GM23338 (cell line): ENCODE measurements around the gene RAB3A. TPM values are rescaled to one million over a fixed set of nuclear protein-coding genes. Genes with fewer than 3 reads are reported as not detected.

ENCODE experiments used
- ATAC-seq: fragments of 200-7000 bp; cut with Tn5 transposase; 3 replicates; pipeline ENCODE4 v1.9.1; 2020
- DNase-seq: peaks from one replicate; pipeline ENCODE4 v3.0.0-alpha.2; 2015; ENCODE audit warnings: low spot score
- H2AFZ ChIP-seq: fragments of 200-600 bp; sonication (generic); 2 replicates; pipeline ENCODE4 v1.8.0; 2016; ENCODE audit warnings: antibody characterized with exemption, mild to moderate bottlenecking, moderate library complexity
- H3F3A ChIP-seq: fragments of 200-600 bp; sonication (generic); replicated peaks from 2 replicates; pipeline ENCODE4 v1.8.0; 2017; ENCODE audit warnings: antibody characterized with exemption, mixed run types, low read depth
- H3K27ac ChIP-seq: fragments of 200-600 bp; sonication (generic); 2 replicates; pipeline ENCODE4 v1.6.1; 2016; ENCODE audit warnings: low read depth
- H3K27me3 ChIP-seq: fragments of 200-600 bp; sonication (generic); 2 replicates; pipeline ENCODE4 v1.8.0; 2016; ENCODE audit warnings: mild to moderate bottlenecking, mixed run types, moderate library complexity; ENCODE audit not compliant: insufficient read depth
- H3K36me3 ChIP-seq: fragments of 200-600 bp; sonication (generic); 2 replicates; pipeline ENCODE4 v1.8.0; 2016; ENCODE audit warnings: mild to moderate bottlenecking; ENCODE audit not compliant: insufficient read depth
- H3K4me1 ChIP-seq: fragments of 200-600 bp; sonication (generic); 2 replicates; pipeline ENCODE4 v1.8.0; 2016; ENCODE audit warnings: mild to moderate bottlenecking, moderate library complexity; ENCODE audit not compliant: insufficient read depth
- H3K4me2 ChIP-seq: fragments of 200-600 bp; sonication (generic); 2 replicates; pipeline ENCODE4 v1.7.1; 2017; ENCODE audit warnings: mixed run types
- H3K4me3 ChIP-seq: fragments of 200-600 bp; sonication (generic); 2 replicates; pipeline ENCODE4 v1.6.1; 2016; ENCODE audit warnings: mixed run types
- H3K79me2 ChIP-seq: fragments of 200-600 bp; sonication (generic); replicated peaks from 2 replicates; pipeline ENCODE4 v1.8.0; 2017; ENCODE audit warnings: mild to moderate bottlenecking; ENCODE audit not compliant: insufficient read depth
- H3K9me2 ChIP-seq: fragments of 200-600 bp; sonication (generic); 2 replicates; pipeline ENCODE4 v1.8.0; 2017; ENCODE audit not compliant: insufficient read depth
- H4K20me1 ChIP-seq: fragments of 200-600 bp; sonication (generic); replicated peaks from 2 replicates; pipeline ENCODE4 v1.8.0; 2017; ENCODE audit warnings: mild to moderate bottlenecking; ENCODE audit not compliant: insufficient read depth
- H3K27ac Mint-ChIP-seq: 2 replicates; pipeline ENCODE4 v1.8.0; 2020; ENCODE audit warnings: inconsistent platforms, mild to moderate bottlenecking, moderate library complexity, mixed read lengths
- H3K27me3 Mint-ChIP-seq: 3 replicates; pipeline ENCODE4 v1.8.0; 2022; ENCODE audit warnings: low read depth, mild to moderate bottlenecking, moderate library complexity, mixed read lengths, inconsistent platforms; ENCODE audit not compliant: insufficient read depth, poor library complexity
- H3K36me3 Mint-ChIP-seq: 3 replicates; pipeline ENCODE4 v1.8.0; 2021; ENCODE audit warnings: low read depth, mild to moderate bottlenecking, inconsistent platforms, moderate library complexity, mixed read lengths
- H3K4me1 Mint-ChIP-seq: 3 replicates; pipeline ENCODE4 v1.8.0; 2020; ENCODE audit warnings: mild to moderate bottlenecking, inconsistent platforms, mixed read lengths
- H3K4me3 Mint-ChIP-seq: 3 replicates; pipeline ENCODE4 v1.8.0; 2021; ENCODE audit warnings: moderate library complexity, mild to moderate bottlenecking, inconsistent platforms, mixed read lengths
- H3K9me3 Mint-ChIP-seq: 3 replicates; pipeline ENCODE4 v1.8.0; 2020; ENCODE audit warnings: moderate library complexity, mild to moderate bottlenecking, inconsistent platforms, mixed read lengths
- CREB1 ChIP-seq: fragments of 250-450 bp; sonication (Bioruptor Pico); IDR thresholded peaks from 2 replicates; pipeline ENCODE4 v1.5.0; 2020; ENCODE audit warnings: low read depth, mild to moderate bottlenecking, moderate library complexity
- CTCF ChIP-seq, 2 experiments: fragments of 200-600 bp in 1 of 2; sonication (generic) in 1 of 2; conservative IDR thresholded peaks; 2 replicates each; pipeline versions ENCODE4 v1.5.1 to v1.6.1; 2016 to 2017; ENCODE audit warnings: antibody characterized with exemption in 2 of 2, low read depth in 2 of 2, mild to moderate bottlenecking in 2 of 2, moderate library complexity in 1 of 2
- ETS1 ChIP-seq: IDR thresholded peaks from 2 replicates; pipeline ENCODE4 v1.6.1; 2016; ENCODE audit warnings: antibody characterized with exemption
- JUNB ChIP-seq: IDR thresholded peaks from one replicate; pipeline ENCODE4 v1.6.1; 2016; ENCODE audit warnings: antibody characterized with exemption; ENCODE audit not compliant: unreplicated experiment
- POLR2AphosphoS5 ChIP-seq: IDR thresholded peaks from 2 replicates; pipeline ENCODE4 v1.6.1; 2016; ENCODE audit warnings: antibody characterized with exemption, low read depth
- STAT1 ChIP-seq: IDR thresholded peaks from one replicate; pipeline ENCODE4 v1.6.1; 2016; ENCODE audit warnings: antibody characterized with exemption; ENCODE audit not compliant: unreplicated experiment
- ZNF114 ChIP-seq: fragments of 250-450 bp; sonication (Bioruptor Pico); IDR thresholded peaks from 2 replicates; pipeline ENCODE4 v1.5.0; 2020; ENCODE audit warnings: mild to moderate bottlenecking, moderate library complexity
- ZNF331 ChIP-seq: fragments of 250-450 bp; sonication (Bioruptor Pico); IDR thresholded peaks from 2 replicates; pipeline ENCODE4 v1.5.0; 2020; ENCODE audit warnings: low read depth, mild to moderate bottlenecking, moderate library complexity
- ZNF462 ChIP-seq: fragments of 250-450 bp; sonication (Bioruptor Pico); IDR thresholded peaks from 2 replicates; pipeline ENCODE4 v1.5.0; 2020; ENCODE audit warnings: mild to moderate bottlenecking, moderate library complexity
- polyA plus RNA-seq: library from polyadenylated mRNA; unstranded; fragments of >200 nt; fragmentation: Nextera tagmentation; extraction: Ambion mirVana; gene quantifications from 2 replicates; pipeline ENCODE4 v1.2.1, GENCODE V29; 2016
- total RNA-seq: library from RNA; depleted of rRNA; stranded (reverse); fragments of >200 nt; shearing (Covaris generic); gene quantifications from 2 replicates; pipeline ENCODE4 v1.2.3, GENCODE V29; 2014

The RAB3A gene
- total and polyA plus RNA-seq, 2 experiments from 2014 or later = 9.7 to 20.3 TPM

GRCh38 chr19:18214779-18215433, 11.1 kb upstream of the RAB3A start:
- H3K4me3 ChIP-seq = no peak overlapping the region
- no peaks in the 10 kb centered on the region for H3K79me2 ChIP-seq
- H2AFZ ChIP-seq = no peak overlapping the region
- TF ChIP-seq ETS1 (no peak), ZNF331 (no peak)
- 0 out of 2 replicates have a peak, but pooled peaks cover 2% of the 10 kb centered on the region for H3F3A ChIP-seq
- H3K9me2 ChIP-seq = no peaks in the 10 kb centered on the region
- no peak overlapping the region for H3K27ac ChIP-seq
- H4K20me1 ChIP-seq = no peaks in the 10 kb centered on the region
- no peak overlapping the region for H3K27ac Mint-ChIP-seq
- peaks cover 2% of the 10 kb centered on the region for H3K4me1 Mint-ChIP-seq
- no peaks in the 10 kb centered on the region for H3K9me3 Mint-ChIP-seq
- no peaks in the 10 kb centered on the region for H3K36me3 Mint-ChIP-seq
- H3K36me3 ChIP-seq = no peaks in the 10 kb centered on the region
- DNase-seq (no peak), ATAC-seq (no peak)
- H3K4me1 ChIP-seq = no peaks in the 10 kb centered on the region
- H3K27me3 Mint-ChIP-seq = peaks cover 13% of the 10 kb centered on the region
- H3K27me3 ChIP-seq = no peaks in the 10 kb centered on the region
- H3K4me2 ChIP-seq = no peak overlapping the region
- no peak overlapping the region; the same call in 2 of the 3 replicates for H3K4me3 Mint-ChIP-seq

GRCh38 chr19:18211683-18212082, 7.8 kb upstream of the RAB3A start:
- H3K36me3 Mint-ChIP-seq = no peaks in the 10 kb centered on the region
- no peak overlapping the region for H2AFZ ChIP-seq
- H3K27me3 ChIP-seq = no peaks in the 10 kb centered on the region
- H3K9me2 ChIP-seq = no peaks in the 10 kb centered on the region
- H3K4me1 Mint-ChIP-seq = peaks cover 9% of the 10 kb centered on the region; the same call in 2 of the 3 replicates
- no peak overlapping the region for H3K4me3 Mint-ChIP-seq
- H3K9me3 Mint-ChIP-seq = no peaks in the 10 kb centered on the region
- H3F3A ChIP-seq = 0 out of 2 replicates have a peak, but pooled peaks cover 7% of the 10 kb centered on the region
- H3K4me3 ChIP-seq = no peak overlapping the region
- H4K20me1 ChIP-seq = no peaks in the 10 kb centered on the region
- H3K27ac ChIP-seq = no peak overlapping the region
- no peak overlapping the region for H3K4me2 ChIP-seq
- no peaks in the 10 kb centered on the region for H3K36me3 ChIP-seq
- H3K27me3 Mint-ChIP-seq = peaks cover 9% of the 10 kb centered on the region
- DNase-seq = no peak
- no peaks in the 10 kb centered on the region; the same call in none of the 2 replicates for H3K4me1 ChIP-seq
- no peak for ATAC-seq
- H3K79me2 ChIP-seq = no peaks in the 10 kb centered on the region
- H3K27ac Mint-ChIP-seq = no peak overlapping the region
- TF ChIP-seq ZNF114 (CRISPR knock-in tag) = no peak
- no peak for TF ChIP-seq ZNF331
- TF ChIP-seq JUNB = no peak
- TF ChIP-seq ZNF462 (CRISPR knock-in tag) = no peak
- no peak for TF ChIP-seq CREB1 (CRISPR knock-in tag)
- no peak for TF ChIP-seq POLR2AphosphoS5
- no peak for TF ChIP-seq STAT1
- TF ChIP-seq CTCF (conservative IDR thresholded peaks at IDR 0.05; ENCODE audit: low read depth in 2 of 2) = no peak
- TF ChIP-seq ETS1 = no peak
